IMR-90 (cell line): ENCODE measurements around the gene AGAP2. TPM values are rescaled to one million over a fixed set of nuclear protein-coding genes. Genes with fewer than 3 reads are reported as not detected.

Source experiments
- ATAC-seq: fragments of 200-7000 bp; cut with Tn5 transposase; 2 replicates; pipeline ENCODE4 v1.9.1; 2020; ENCODE audit warnings: low read depth, mild to moderate bottlenecking, moderate library complexity
- BruUV-seq: library from RNA; stranded (reverse); fragments of 400-500 nt; replicated peaks from 2 replicates; lab custom pipeline; 2021; lab: Mats Ljungman, UMichigan
- CTCF ChIA-PET: fragments of 300-600 bp; formaldehyde crosslinking; extraction: SDS; loops from one replicate; lab custom pipeline; 2021; ENCODE audit warnings: antibody characterized with exemption; lab: Yijun Ruan, JAX
- POLR2A ChIA-PET: fragments of 300-600 bp; sonication (Branson Sonifier 250); formaldehyde crosslinking; loops from one replicate; lab custom pipeline; 2022; ENCODE audit warnings: antibody characterized with exemption; ENCODE audit not compliant: unreplicated experiment; lab: Charles Lee
- DNase-seq: peaks from one replicate; pipeline ENCODE4 v3.0.0; 2013
- H2AFZ ChIP-seq: replicated peaks from 2 replicates; pipeline ENCODE3; 2013; ENCODE audit warnings: low read length, mild to moderate bottlenecking; ENCODE audit not compliant: poor library complexity
- H2AK5ac ChIP-seq: 2 replicates; pipeline ENCODE4 v1.6.1; 2013; ENCODE audit warnings: low read depth, low read length, inconsistent platforms
- H2AK9ac ChIP-seq: replicated peaks from 2 replicates; pipeline ENCODE3; 2013; ENCODE audit warnings: mild to moderate bottlenecking, low read depth, low read length, moderate library complexity; ENCODE audit not compliant: poor library complexity
- H2BK120ac ChIP-seq: 2 replicates; pipeline ENCODE4 v1.6.1; 2013; ENCODE audit warnings: low read depth, low read length, inconsistent platforms
- H2BK15ac ChIP-seq: 3 replicates; pipeline ENCODE4 v1.6.1; 2013; ENCODE audit warnings: low read depth, low read length, inconsistent platforms
- H2BK20ac ChIP-seq: 2 replicates; pipeline ENCODE4 v1.6.1; 2013; ENCODE audit warnings: low read depth, mild to moderate bottlenecking, inconsistent platforms, low read length, moderate library complexity
- H2BK5ac ChIP-seq: 2 replicates; pipeline ENCODE4 v1.6.1; 2013; ENCODE audit warnings: mild to moderate bottlenecking, low read depth, low read length, inconsistent platforms; ENCODE audit not compliant: poor library complexity, severe bottlenecking
- H3K14ac ChIP-seq: replicated peaks from 2 replicates; pipeline ENCODE4 v1.6.1; 2013; ENCODE audit warnings: low read depth, low read length, inconsistent platforms
- H3K18ac ChIP-seq: 2 replicates; pipeline ENCODE4 v1.6.1; 2013; ENCODE audit warnings: low read depth, low read length, control low read depth
- H3K23ac ChIP-seq: 2 replicates; pipeline ENCODE4 v1.6.1; 2013; ENCODE audit warnings: low read depth, low read length, inconsistent platforms
- H3K27ac ChIP-seq: 2 replicates; pipeline ENCODE4 v1.5.1; 2013; ENCODE audit warnings: mild to moderate bottlenecking, control low read depth, low read length; ENCODE audit not compliant: insufficient read depth
- H3K27me3 ChIP-seq: 2 replicates; pipeline ENCODE4 v1.6.1; 2013; ENCODE audit warnings: low read length; ENCODE audit not compliant: control insufficient read depth, insufficient read depth
- H3K36me3 ChIP-seq: 2 replicates; pipeline ENCODE4 v1.6.1; 2013; ENCODE audit warnings: low read length, mixed read lengths; ENCODE audit not compliant: control insufficient read depth, insufficient read depth
- H3K4ac ChIP-seq: 2 replicates; pipeline ENCODE4 v1.6.1; 2013; ENCODE audit warnings: low read depth, low read length, inconsistent platforms
- H3K4me1 ChIP-seq: 2 replicates; pipeline ENCODE4 v1.6.1; 2013; ENCODE audit warnings: low read length, mixed read lengths; ENCODE audit not compliant: control insufficient read depth, insufficient read depth
- H3K4me2 ChIP-seq: 2 replicates; pipeline ENCODE4 v1.6.1; 2013; ENCODE audit warnings: low read depth, mild to moderate bottlenecking, control low read depth, low read length, moderate library complexity
- H3K4me3 ChIP-seq: 2 replicates; pipeline ENCODE4 v1.5.1; 2013; ENCODE audit warnings: low read depth, mild to moderate bottlenecking, control low read depth, low read length, moderate library complexity; ENCODE audit not compliant: insufficient read depth
- H3K56ac ChIP-seq: 2 replicates; pipeline ENCODE4 v1.6.1; 2013; ENCODE audit warnings: low read length, inconsistent platforms; ENCODE audit not compliant: insufficient read depth; ENCODE audit errors: extremely low read depth
- H3K79me1 ChIP-seq, 2 experiments: 2 replicates each; pipeline ENCODE4 v1.6.1; 2013; ENCODE audit warnings: low read length in 2 of 2, inconsistent platforms in 1 of 2, low read depth in 1 of 2
- H3K9ac ChIP-seq: 2 replicates; pipeline ENCODE4 v1.6.1; 2013; ENCODE audit warnings: low read depth, low read length, control low read depth
- H3K9me1 ChIP-seq: 2 replicates; pipeline ENCODE4 v1.6.1; 2013; ENCODE audit warnings: low read length, inconsistent platforms; ENCODE audit not compliant: insufficient read depth
- H3K9me3 ChIP-seq: 2 replicates; pipeline ENCODE4 v1.6.1; 2013; ENCODE audit warnings: low read length; ENCODE audit not compliant: control insufficient read depth, insufficient read depth
- H4K20me1 ChIP-seq: 2 replicates; pipeline ENCODE4 v1.6.1; 2013; ENCODE audit warnings: low read length, inconsistent platforms; ENCODE audit not compliant: insufficient read depth
- H4K5ac ChIP-seq: 2 replicates; pipeline ENCODE4 v1.6.1; 2013; ENCODE audit warnings: mild to moderate bottlenecking, low read depth, low read length, control low read depth
- H4K8ac ChIP-seq, 2 experiments: 2 replicates each; pipeline ENCODE4 v1.6.1; 2013; ENCODE audit warnings: low read depth in 2 of 2, low read length in 2 of 2, control low read depth in 1 of 2, inconsistent platforms in 1 of 2
- H4K91ac ChIP-seq: 2 replicates; pipeline ENCODE4 v1.6.1; 2013; ENCODE audit warnings: low read depth, low read length, inconsistent platforms; ENCODE audit not compliant: insufficient read depth
- BHLHE40 ChIP-seq: fragments of 150-350 bp; IDR thresholded peaks from 2 replicates; pipeline ENCODE4 v1.6.1; 2016; ENCODE audit warnings: mild to moderate bottlenecking, low read depth, low read length
- CEBPB ChIP-seq: IDR thresholded peaks from 2 replicates; pipeline ENCODE4 v1.6.1; 2012; ENCODE audit warnings: low read depth, low read length, improper control_type of control experiment
- CHD1 ChIP-seq: IDR thresholded peaks from 2 replicates; pipeline ENCODE4 v1.6.1; 2012; ENCODE audit warnings: low read depth, low read length, improper control_type of control experiment
- CTCF ChIP-seq: conservative IDR thresholded peaks from 2 replicates; pipeline ENCODE4 v1.5.1; 2012; ENCODE audit warnings: mild to moderate bottlenecking, low read depth, low read length, improper control_type of control experiment
- FOS ChIP-seq: fragments of 150-350 bp; IDR thresholded peaks from 2 replicates; pipeline ENCODE4 v1.6.1; 2016; ENCODE audit warnings: low read depth, low read length
- MAFK ChIP-seq: IDR thresholded peaks from 2 replicates; pipeline ENCODE4 v1.6.1; 2012; ENCODE audit warnings: low read depth, low read length, improper control_type of control experiment
- MAZ ChIP-seq: IDR thresholded peaks from 2 replicates; pipeline ENCODE4 v1.6.1; 2012; ENCODE audit warnings: low read depth, mild to moderate bottlenecking, low read length, improper control_type of control experiment, moderate library complexity, borderline replicate concordance
- MXI1 ChIP-seq: IDR thresholded peaks from 2 replicates; pipeline ENCODE4 v1.6.1; 2012; ENCODE audit warnings: low read depth, mild to moderate bottlenecking, low read length, moderate library complexity, borderline replicate concordance
- NFE2L2 ChIP-seq: fragments of 150-350 bp; IDR thresholded peaks from 2 replicates; pipeline ENCODE4 v1.6.1; 2016; ENCODE audit warnings: low read depth, mild to moderate bottlenecking, low read length
- POLR2A ChIP-seq: IDR thresholded peaks from 2 replicates; pipeline ENCODE4 v1.6.1; 2012; ENCODE audit warnings: mild to moderate bottlenecking, low read depth, low read length
- RAD21 ChIP-seq: IDR thresholded peaks from 2 replicates; pipeline ENCODE4 v1.6.1; 2012; ENCODE audit warnings: low read length, improper control_type of control experiment
- RCOR1 ChIP-seq: IDR thresholded peaks from 2 replicates; pipeline ENCODE4 v1.6.1; 2012; ENCODE audit warnings: mild to moderate bottlenecking, low read length, improper control_type of control experiment; ENCODE audit not compliant: insufficient replicate concordance
- RFX5 ChIP-seq: IDR thresholded peaks from 2 replicates; pipeline ENCODE4 v1.8.0; 2012; ENCODE audit warnings: low read depth, mild to moderate bottlenecking, low read length, moderate library complexity
- SMC3 ChIP-seq: fragments of 150-350 bp; IDR thresholded peaks from 2 replicates; pipeline ENCODE4 v1.6.1; 2016; ENCODE audit warnings: low read depth, mild to moderate bottlenecking, antibody characterized with exemption, low read length, moderate library complexity
- WGBS, 2 experiments: methylation state at CpG; one replicate each; pipeline versions ENCODE4 v1.1.5 to v1.1.7; 2013; ENCODE audit warnings: missing lambda C conversion rate in 2 of 2; ENCODE audit not compliant: insufficient read length in 1 of 2; ENCODE audit errors: extremely low coverage in 2 of 2; 5-methylcytosine and 5-hydroxymethylcytosine counted together
- dilution Hi-C: fragments of 300-500 bp; cut with HindIII; formaldehyde crosslinking; loops from one replicate; pipeline ENCODE4 v1.14.3; 2018; ENCODE audit warnings: low sequenced_read_pairs; ENCODE audit not compliant: unreplicated experiment
- in situ Hi-C: fragments of 300-500 bp; cut with MboI; formaldehyde crosslinking; loops from 3 replicates; pipeline ENCODE4 v1.14.3; 2019; ENCODE audit warnings: low sequenced_read_pairs, inconsistent platforms, mixed read lengths
- intact Hi-C: fragments of 100-400 bp; cut with micrococcal nuclease; formaldehyde crosslinking; loops from 2 replicates; pipeline ENCODE4 v1.10.0; 2022
- polyA plus RNA-seq, 3 experiments: library from polyadenylated mRNA; depleted of rRNA; stranded (reverse); fragments of >200 nt; gene quantifications; 2 replicates each; pipeline ENCODE4 v1.2.3, GENCODE V29; 2012; ENCODE audit warnings: low replicate concordance in 1 of 3
- total RNA-seq: library from RNA; depleted of rRNA; stranded (reverse); fragments of >200 nt; gene quantifications from 2 replicates; pipeline ENCODE4 v1.2.3, GENCODE V29; 2012
- TF ChIP-seq, protein P1 (sequence below): fragments of 150-350 bp; IDR thresholded peaks from 2 replicates; pipeline ENCODE4 v1.6.1; 2016; ENCODE audit warnings: low read depth, mild to moderate bottlenecking, low read length, moderate library complexity, borderline replicate concordance
- TF ChIP-seq, protein P2 (sequence below): fragments of 150-350 bp; IDR thresholded peaks from 2 replicates; pipeline ENCODE4 v1.6.1; 2017; ENCODE audit warnings: mild to moderate bottlenecking, antibody characterized with exemption, low read length, low read depth

Gene AGAP2
- total and polyA plus RNA-seq, 2 of the 4 experiments (the other 2 are of a cell fraction): 0.03 to 0.18 TPM

- Histone ChIP-seq H2AK5ac (no peak overlapping the region), H2BK5ac (no peak overlapping the region), H3K27ac (no peak overlapping the region), H3K4me2 (no peak overlapping the region), H2AFZ (no peak overlapping the region), H4K5ac (no peak overlapping the region), H3K4ac (no peak overlapping the region), H2BK120ac (no peak overlapping the region), H2BK15ac (no peak overlapping the region), H3K23ac (0 out of 2 replicates have a peak overlapping the region, but pooled peaks have one; percentile 1), H4K91ac (no peak overlapping the region), H3K18ac (no peak overlapping the region), H3K27me3 (peaks cover 74% of the 10 kb centered on the region), H2AK9ac (peak overlapping the region; percentile 55), H3K9me1 (no peaks in the 10 kb centered on the region), H3K9ac (no peak overlapping the region), H3K9me3 (peaks cover 2% of the 10 kb centered on the region; the same call in 1 of the 2 replicates), H3K56ac (no peak overlapping the region), H3K14ac (no peak overlapping the region), H3K79me1 (peaks cover 0 to 2% of the 10 kb centered on the region in 2 experiments; a peak in 1 of 4 replicates), H4K8ac (no peak overlapping the region), H3K4me1 (0 out of 2 replicates have a peak, but pooled peaks cover 3% of the 10 kb centered on the region), H3K36me3 (no peaks in the 10 kb centered on the region), H2BK20ac (no peak overlapping the region), H3K4me3 (no peak overlapping the region), H4K20me1 (0 out of 2 replicates have a peak, but pooled peaks cover 3% of the 10 kb centered on the region)
- in situ Hi-C loops (loop anchor here (10.0 kb wide), 1 partner anchor 155 kb away; no protein-coding TSS in a partner anchor), intact Hi-C loops (loop anchor here (5.0 kb wide), 1 partner anchor 157 kb away; no protein-coding TSS in a partner anchor), dilution Hi-C loops (no loop called here)
- ChIA-PET POLR2A (no interaction called here), CTCF (no interaction called here)
- no peak for DNase-seq
- no TSS peak for BruUV-seq
- no CpG with 5 or more reads among the region's 7 CpGs for WGBS, 2 experiments
- TF ChIP-seq NFE2L2 (no peak), POLR2A (no peak), RFX5 (no peak), BHLHE40 (no peak), RAD21 (no peak), FOS (no peak), CTCF (no peak), SMC3 (no peak), MAZ (no peak), MXI1 (no peak), CHD1 (no peak), MAFK (no peak), CEBPB (no peak), RCOR1 (no peak)
- TF ChIP-seq, protein P1, sequence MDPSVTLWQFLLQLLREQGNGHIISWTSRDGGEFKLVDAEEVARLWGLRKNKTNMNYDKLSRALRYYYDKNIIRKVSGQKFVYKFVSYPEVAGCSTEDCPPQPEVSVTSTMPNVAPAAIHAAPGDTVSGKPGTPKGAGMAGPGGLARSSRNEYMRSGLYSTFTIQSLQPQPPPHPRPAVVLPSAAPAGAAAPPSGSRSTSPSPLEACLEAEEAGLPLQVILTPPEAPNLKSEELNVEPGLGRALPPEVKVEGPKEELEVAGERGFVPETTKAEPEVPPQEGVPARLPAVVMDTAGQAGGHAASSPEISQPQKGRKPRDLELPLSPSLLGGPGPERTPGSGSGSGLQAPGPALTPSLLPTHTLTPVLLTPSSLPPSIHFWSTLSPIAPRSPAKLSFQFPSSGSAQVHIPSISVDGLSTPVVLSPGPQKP: no peak
- TF ChIP-seq, protein P2, sequence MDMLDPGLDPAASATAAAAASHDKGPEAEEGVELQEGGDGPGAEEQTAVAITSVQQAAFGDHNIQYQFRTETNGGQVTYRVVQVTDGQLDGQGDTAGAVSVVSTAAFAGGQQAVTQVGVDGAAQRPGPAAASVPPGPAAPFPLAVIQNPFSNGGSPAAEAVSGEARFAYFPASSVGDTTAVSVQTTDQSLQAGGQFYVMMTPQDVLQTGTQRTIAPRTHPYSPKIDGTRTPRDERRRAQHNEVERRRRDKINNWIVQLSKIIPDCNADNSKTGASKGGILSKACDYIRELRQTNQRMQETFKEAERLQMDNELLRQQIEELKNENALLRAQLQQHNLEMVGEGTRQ: no peak
- no peak for ATAC-seq
Measured at GRCh38 chr12:57739387-57739786, 845 bp upstream of the AGAP2 start.
